ENCODE measurements around the gene RAD17.

DNA sequence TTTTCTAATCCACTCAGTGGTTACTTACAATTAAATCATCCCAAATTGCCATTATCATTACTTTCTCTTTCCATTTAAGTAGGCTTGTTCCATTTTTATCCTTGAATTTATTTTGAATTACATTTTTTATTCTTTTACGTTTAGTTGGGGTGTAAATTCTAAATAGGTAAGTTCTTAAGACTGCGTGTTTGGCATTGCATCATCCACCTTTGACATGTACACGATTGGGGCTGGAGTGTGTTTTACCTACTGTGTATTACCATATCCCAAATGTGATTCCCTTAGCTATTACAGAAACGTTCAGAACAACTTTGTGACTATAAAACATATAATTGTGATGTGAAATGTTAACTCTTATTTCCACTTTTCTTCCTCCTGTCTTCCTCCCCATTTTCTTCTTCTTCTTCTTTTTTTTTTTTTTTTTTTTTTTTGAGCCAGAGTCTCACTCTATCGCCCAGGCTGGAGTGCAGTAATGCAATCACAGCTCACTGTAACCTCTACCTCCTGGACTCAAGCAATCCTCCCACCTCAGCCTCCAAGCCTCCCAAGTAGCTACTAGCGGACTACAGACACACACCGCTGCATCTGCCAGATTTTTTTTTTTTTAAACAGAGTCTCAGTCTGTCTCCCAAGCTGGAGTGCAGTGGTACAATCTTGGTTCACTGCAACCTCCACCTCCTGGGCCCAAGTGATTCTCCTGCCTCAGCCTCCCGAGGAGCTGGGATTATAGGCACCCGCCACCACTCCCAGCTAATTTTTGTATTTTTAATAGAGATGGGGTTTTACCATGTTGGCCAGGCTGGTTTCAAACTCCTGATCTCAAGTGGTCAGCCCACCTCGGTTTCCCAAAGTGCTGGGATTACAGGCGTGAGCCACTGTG lies 62.0 kb downstream of the RAD17 start:
- no peak for TF ChIP-seq CTCF (IDR thresholded peaks at IDR 0.05; ENCODE audit: insufficient read depth, low read length)
- TF ChIP-seq REST (IDR thresholded peaks at IDR 0.05; ENCODE audit: insufficient replicate concordance, low read depth) = no peak
- no peak for TF ChIP-seq POLR2AphosphoS5 (IDR thresholded peaks at IDR 0.05; ENCODE audit: low read depth)
- TF ChIP-seq GABPA (IDR thresholded peaks at IDR 0.05; ENCODE audit: low read depth) = no peak
- no peak for TF ChIP-seq SPI1 (IDR thresholded peaks at IDR 0.05; ENCODE audit: borderline replicate concordance, low read depth)
